ENCODE results near the gene PPA1. TPM values are rescaled to one million over a fixed set of nuclear protein-coding genes. Genes with fewer than 3 reads are reported as not detected.
"Not testable (repeated sequence)": the region's sequence is repeated elsewhere in the genome, so short reads cannot be mapped to it uniquely, and the experiment has no call there.

PPA1 gene
- total RNA-seq, 1 donor from 2014 or later: 108 TPM

GRCh38 chr10:70256463-70256862, 23.2 kb upstream of the PPA1 start:
- ATAC-seq (no peak), DNase-seq (ENCODE audit: missing footprints) (no peak)
- intact Hi-C loops (cut with DNase I): no loop called here

GRCh38 chr10:70255329-70256299, 22.4 kb upstream of the PPA1 start:
- intact Hi-C loops (cut with DNase I): no loop called here
- peak; percentile 41 for ATAC-seq
- peak; percentile 66 for DNase-seq (ENCODE audit: missing footprints)

- intact Hi-C loops (cut with DNase I): no loop called here
- DNase-seq (ENCODE audit: missing footprints) (no peak), ATAC-seq (no peak)
Observed at GRCh38 chr10:70254778-70255328, 21.6 kb upstream of the PPA1 start.

DNA sequence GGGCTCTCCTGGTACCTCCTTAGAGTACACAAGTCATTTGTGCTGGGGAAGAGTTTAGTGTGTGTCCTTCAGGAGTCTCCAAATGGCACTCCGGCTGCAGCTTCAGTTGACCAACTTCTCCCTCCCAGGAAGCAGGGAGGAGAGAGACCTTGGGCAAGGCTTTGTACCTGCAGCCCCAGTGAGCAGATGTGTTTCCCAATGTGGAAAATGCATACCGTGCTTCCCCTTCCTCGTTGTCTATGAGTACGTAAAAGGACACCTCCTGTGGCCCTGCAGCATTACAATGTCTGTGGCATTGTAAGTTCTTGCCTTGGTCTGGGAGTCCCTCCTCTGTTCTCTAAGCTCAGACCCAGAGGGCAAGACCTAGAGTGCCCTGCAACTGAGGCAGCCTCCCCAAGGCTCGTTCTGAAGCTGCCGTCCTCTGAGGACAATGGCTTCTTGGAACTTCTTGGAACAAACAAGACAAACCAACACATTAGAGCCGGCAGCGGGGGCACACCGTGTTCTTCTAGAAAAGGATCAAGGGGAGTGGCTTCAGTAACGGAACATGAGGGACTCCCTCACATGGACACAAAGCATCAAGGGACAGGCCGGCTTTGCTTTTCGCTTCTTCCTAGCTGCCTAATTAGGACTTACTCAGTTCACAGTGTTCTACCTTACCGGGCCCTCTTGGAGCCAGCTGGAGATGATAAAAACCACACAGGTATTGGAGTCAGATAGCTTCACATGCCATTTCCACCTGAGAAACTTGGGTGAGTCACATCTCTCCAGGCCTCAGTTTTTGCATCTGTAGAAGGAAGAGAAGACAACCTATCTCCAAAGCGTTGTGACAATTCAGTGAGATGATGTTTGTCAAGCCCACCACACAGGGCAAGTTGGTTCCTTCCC, 20.9 kb upstream of the PPA1 start:
- ATAC-seq (no peak), DNase-seq (ENCODE audit: missing footprints) (no peak)
- intact Hi-C loops (cut with DNase I): no loop called here

- ATAC-seq: no peak
- DNase-seq (ENCODE audit: missing footprints): no peak
- intact Hi-C loops (cut with DNase I): no loop called here
Observed at GRCh38 chr10:70250961-70251680, 17.9 kb upstream of the PPA1 start.

DNA sequence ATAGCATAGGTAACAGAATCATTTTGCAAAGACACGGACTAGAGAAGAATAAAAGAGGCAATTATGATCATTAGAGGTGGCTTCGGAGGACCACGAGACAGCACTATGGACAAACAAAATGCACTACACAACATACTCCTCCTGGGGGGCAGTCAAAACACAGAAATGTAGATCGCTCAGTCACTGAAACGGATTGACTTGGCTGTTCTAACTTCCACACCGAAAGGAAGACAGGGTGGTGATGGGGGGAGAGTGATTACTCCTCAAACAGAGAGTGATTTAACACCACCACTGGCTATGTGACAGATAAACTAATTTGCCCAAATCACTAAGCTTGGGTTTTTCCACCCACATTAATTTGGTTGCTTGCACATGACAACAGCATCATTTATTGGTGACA, 14.1 kb upstream of the PPA1 start:
- intact Hi-C loops (cut with DNase I): no loop called here
- DNase-seq (ENCODE audit: missing footprints) (no peak), ATAC-seq (no peak)

GRCh38 chr10:70241081-70241480, 7.9 kb upstream of the PPA1 start:
- intact Hi-C loops (cut with DNase I): no loop called here
- no peak for DNase-seq (ENCODE audit: missing footprints)
- ATAC-seq: no peak

- ATAC-seq; intact Hi-C loops (cut with DNase I); DNase-seq (ENCODE audit: missing footprints): not testable (repeated sequence)
Observed at GRCh38 chr10:70239986-70240385, 6.8 kb upstream of the PPA1 start.

DNA sequence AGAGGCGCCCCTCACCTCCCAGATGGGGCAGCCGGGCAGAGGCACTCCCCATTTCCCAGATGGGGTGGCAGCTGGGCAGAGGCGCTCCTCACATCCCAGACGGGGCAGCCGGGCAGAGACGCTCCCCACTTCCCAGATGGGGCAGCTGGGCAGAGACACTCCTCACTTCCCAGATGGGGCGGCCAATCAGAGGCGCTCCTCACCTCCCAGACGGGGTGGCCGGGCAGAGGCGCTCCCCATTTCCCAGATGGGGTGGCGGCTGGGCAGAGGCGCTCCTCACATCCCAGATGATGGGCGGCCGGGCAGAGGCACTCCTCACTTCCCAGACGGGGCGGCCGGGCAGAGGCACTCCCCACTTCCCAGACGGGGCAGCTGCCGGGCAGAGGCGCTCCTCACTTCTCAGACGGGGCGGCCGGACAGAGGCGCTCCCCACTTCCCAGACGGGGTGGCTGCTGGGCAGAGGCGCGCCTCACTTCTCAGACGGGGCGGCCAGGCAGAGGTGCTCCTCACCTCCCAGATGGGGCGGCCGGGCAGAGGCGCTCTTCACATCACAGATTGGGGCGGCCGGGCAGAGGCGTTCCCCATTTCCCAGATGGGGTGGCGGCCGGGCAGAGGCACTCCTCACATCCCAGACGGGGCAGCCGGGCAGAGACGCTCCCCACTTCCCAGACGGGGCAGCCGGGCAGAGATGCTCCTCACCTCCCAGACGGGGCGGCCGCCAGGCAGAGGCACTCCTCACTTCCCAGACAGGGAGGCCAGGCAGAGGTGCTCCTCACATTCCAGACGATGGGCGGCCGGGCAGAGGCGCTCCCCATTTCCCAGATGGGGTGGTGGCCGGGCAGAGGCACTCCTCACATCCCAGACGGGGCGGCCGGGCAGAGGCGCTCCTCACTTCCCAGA, 6.1 kb upstream of the PPA1 start:
- intact Hi-C loops (cut with DNase I); ATAC-seq; DNase-seq (ENCODE audit: missing footprints): not testable (repeated sequence)

- intact Hi-C loops (cut with DNase I); ATAC-seq; DNase-seq (ENCODE audit: missing footprints): not testable (repeated sequence)
Observed at GRCh38 chr10:70237958-70238536, 4.8 kb upstream of the PPA1 start.

- intact Hi-C loops (cut with DNase I): no loop called here
- ATAC-seq: peak; percentile 39
- DNase-seq (ENCODE audit: missing footprints): no peak
Observed at GRCh38 chr10:70234668-70235447, 1.6 kb upstream of the PPA1 start.

DNA sequence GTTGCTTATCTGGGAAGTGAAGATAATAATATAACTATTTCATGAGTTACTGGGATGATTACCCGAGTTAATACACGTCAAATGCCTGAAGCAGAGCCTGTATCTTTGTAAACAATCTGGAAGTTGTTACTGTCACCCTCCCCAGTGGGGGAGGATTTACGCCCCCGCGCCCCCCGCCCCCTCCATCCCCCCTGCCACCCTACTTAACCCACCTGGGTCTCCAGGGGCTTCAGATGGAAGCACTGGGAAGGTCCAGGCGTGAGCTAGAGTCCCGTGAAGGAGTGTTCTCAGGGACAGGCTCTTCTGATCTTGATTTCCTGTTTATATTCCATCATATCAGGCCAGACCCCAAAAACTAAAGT, 691 bp upstream of the PPA1 start:
- intact Hi-C loops (cut with DNase I): no loop called here
- DNase-seq (ENCODE audit: missing footprints) (no peak), ATAC-seq (no peak)

- DNase-seq (ENCODE audit: missing footprints): peak; percentile 67
- intact Hi-C loops (cut with DNase I): no loop called here
- ATAC-seq: no peak
Observed at GRCh38 chr10:70232859-70233108, 445 bp downstream of the PPA1 start.

- no peak for ATAC-seq
Observed at GRCh38 chr10:70232155-70232858, 922 bp downstream of the PPA1 start.

GRCh38 chr10:70228491-70228890, 4.7 kb downstream of the PPA1 start:
- ATAC-seq: no peak

More at GRCh38 chr10:70232155-70232858, 922 bp downstream of the PPA1 start:
- intact Hi-C loops (cut with DNase I): no loop called here
- DNase-seq (ENCODE audit: missing footprints): peak; percentile 69

DNA sequence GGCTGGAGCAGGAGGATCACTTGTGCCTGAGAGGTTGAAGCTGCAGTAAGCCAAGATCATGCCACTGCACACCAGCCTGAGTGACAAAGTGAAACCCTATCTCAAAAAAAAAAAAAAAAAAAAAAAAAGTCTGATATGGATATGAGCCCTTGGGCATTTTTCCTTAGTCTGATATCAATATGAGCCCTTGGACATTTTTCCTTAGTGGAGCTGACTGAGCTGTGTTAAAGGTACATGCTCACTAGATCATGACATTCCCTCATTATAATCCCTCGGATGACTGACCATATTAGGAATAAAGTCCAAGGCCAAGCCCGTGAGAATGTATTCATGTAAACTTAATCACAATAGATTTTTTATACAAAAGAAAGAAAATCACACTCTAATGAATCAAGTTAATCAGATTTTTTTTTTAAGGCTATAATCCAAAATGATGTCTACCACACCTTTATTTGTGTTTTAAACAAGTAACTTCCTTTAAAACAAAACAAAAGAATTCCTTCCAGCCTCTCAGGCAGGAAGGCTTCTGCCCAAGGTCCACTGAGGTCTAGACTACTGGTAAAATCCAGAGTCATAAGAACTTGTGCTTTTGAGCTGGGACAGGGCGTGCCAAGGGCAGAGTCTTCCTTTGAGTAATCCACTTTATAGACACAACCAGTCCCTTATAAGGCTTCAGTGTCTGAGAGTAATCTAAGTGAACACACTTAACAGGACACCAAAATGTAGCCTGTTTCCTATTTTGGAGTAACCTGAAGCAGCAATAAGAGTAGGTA, 5.5 kb downstream of the PPA1 start:
- DNase-seq (ENCODE audit: missing footprints): no peak
- no peak for ATAC-seq
- intact Hi-C loops (cut with DNase I): no loop called here

More at GRCh38 chr10:70228491-70228890, 4.7 kb downstream of the PPA1 start:
- intact Hi-C loops (cut with DNase I): no loop called here
- no peak for DNase-seq (ENCODE audit: missing footprints)

Measured in Right ventricle myocardium inferior (tissue), 1 donor.